Activated CD4-positive, alpha-beta memory T cell treated with anti-CD3 and anti-CD28 coated beads for 36 hours (primary cell): ENCODE data around the gene PPFIA4. TPM values are rescaled to one million over a fixed set of nuclear protein-coding genes. Genes with fewer than 3 reads are reported as not detected.
A peak's percentile ranks its signal among the peaks of the same experiment; 100 is the strongest.
"Not testable (repeated sequence)": the region's sequence is repeated elsewhere in the genome, so short reads cannot be mapped to it uniquely, and the experiment has no call there.

ENCODE experiments used
- CTCF ChIA-PET: fragments of 350-600 bp; sonication (Branson Sonifier 250); formaldehyde crosslinking; loops from one replicate; lab custom pipeline; 2021; ENCODE audit warnings: antibody characterized with exemption, inconsistent platforms; lab: Charles Lee
- POLR2A ChIA-PET: fragments of 350-600 bp; sonication (Branson Sonifier 250); formaldehyde crosslinking; loops from one replicate; lab custom pipeline; 2021; ENCODE audit warnings: antibody characterized with exemption; lab: Charles Lee
- DNase-seq: peaks from one replicate; pipeline ENCODE4 v3.0.0-alpha.2; 2020
- H3K27ac Mint-ChIP-seq: one replicate; pipeline ENCODE4 v1.8.0; 2021; ENCODE audit warnings: mixed read lengths
- H3K27me3 Mint-ChIP-seq: one replicate; pipeline ENCODE4 v1.8.0; 2021; ENCODE audit warnings: mixed read lengths
- H3K36me3 Mint-ChIP-seq: one replicate; pipeline ENCODE4 v1.8.0; 2021; ENCODE audit warnings: mixed read lengths
- H3K4me1 Mint-ChIP-seq: one replicate; pipeline ENCODE4 v1.8.0; 2021; ENCODE audit warnings: low read depth, mixed read lengths
- H3K4me3 Mint-ChIP-seq: one replicate; pipeline ENCODE4 v1.8.0; 2021; ENCODE audit warnings: mild to moderate bottlenecking, mixed read lengths
- H3K9me3 Mint-ChIP-seq: one replicate; pipeline ENCODE4 v1.8.0; 2021; ENCODE audit warnings: mixed read lengths
- intact Hi-C: fragments of 100-400 bp; cut with micrococcal nuclease; formaldehyde crosslinking; loops from one replicate; pipeline ENCODE4 v1.15.1; 2023
- total RNA-seq, 2 experiments: library from RNA; stranded (reverse); gene quantifications; one replicate each; pipeline ENCODE4 v1.2.3, GENCODE V29; 2021

The PPFIA4 gene
- total RNA-seq, 2 experiments from 2014 or later, result 16.7 to 21.4 TPM

DNA sequence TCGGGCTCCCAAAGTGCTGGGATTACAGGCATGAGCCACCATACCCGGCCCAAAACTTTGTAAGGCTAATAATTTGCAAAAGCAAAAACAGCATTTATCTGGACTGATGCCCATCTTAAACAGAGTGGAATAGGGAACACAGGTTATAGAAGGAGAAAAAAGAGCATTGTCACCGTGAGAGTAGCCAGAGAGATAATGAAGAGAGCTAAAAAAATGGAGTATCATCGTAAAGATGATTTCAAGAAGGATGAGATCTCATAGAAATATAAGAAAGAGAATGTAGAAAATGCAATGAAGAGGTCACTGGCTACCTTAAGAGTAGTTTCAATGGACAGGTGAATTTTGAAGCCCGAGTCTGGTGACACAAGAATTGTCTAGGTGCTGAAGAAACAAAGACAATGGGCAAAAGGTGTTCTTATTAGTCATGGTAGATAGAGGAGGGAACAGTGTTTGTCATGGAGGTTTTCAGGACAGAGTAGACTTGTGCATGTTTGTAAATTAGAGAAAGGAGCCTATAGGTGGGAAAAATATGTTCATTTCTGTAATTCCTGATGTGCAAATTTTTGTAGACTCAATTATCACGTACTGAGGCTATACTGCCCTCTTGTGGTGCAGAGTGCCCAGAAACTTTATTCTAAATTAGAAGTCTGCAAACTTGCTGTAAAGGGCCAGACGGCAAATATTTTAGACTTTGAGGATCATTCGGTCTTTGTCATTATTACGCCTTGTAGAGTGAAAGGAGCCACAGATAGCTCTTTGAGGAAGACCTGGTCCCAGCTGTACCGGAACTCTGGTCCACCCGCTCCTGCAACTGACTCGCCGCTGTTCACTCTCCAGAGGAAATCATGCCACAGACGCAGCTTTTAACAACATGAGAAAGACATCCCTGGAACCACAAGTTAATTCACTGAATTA is 27.2 kb upstream of the PPFIA4 start:
- no peak overlapping the region for H3K27ac Mint-ChIP-seq
- intact Hi-C loops, result loop anchor here (2.0 kb wide), 5 partner anchors 30 to 248 kb away; partner anchors contain the start of genes KLHL12, PCAT6 and RABIF
- peak; percentile 63 for DNase-seq
- peaks cover 10% of the 10 kb centered on the region for H3K4me1 Mint-ChIP-seq
- CTCF ChIA-PET, result interaction anchor here (0.6 to 2.9 kb wide), 27 partner anchors 8 to 641 kb away, joined by 3 to 24 read pairs (median 4); partner anchors contain the start of genes KLHL12, RABIF and TMEM183A
- no peaks in the 10 kb centered on the region for H3K9me3 Mint-ChIP-seq
- peak overlapping the region; percentile 33 for H3K4me3 Mint-ChIP-seq
- no peaks in the 10 kb centered on the region for H3K36me3 Mint-ChIP-seq
- peaks cover 22% of the 10 kb centered on the region for H3K27me3 Mint-ChIP-seq
- POLR2A ChIA-PET, result interaction anchor here (0.7 kb wide), 1 partner anchor 160 kb away, joined by 4 read pairs; no protein-coding TSS in a partner anchor

GRCh38 chr1:203000217-203000944 is 25.9 kb upstream of the PPFIA4 start:
- Mint-ChIP-seq H3K36me3 (no peaks in the 10 kb centered on the region), H3K27me3 (peaks cover 15% of the 10 kb centered on the region), H3K4me1 (peaks cover 10% of the 10 kb centered on the region), H3K27ac (no peak overlapping the region), H3K9me3 (no peaks in the 10 kb centered on the region), H3K4me3 (no peak overlapping the region)
- ChIA-PET CTCF (interaction anchor here (0.8 to 2.9 kb wide), 11 partner anchors 9 to 249 kb away, joined by 3 to 13 read pairs (median 5); partner anchors contain the start of gene KLHL12), POLR2A (no interaction called here)
- intact Hi-C loops, result loop anchor here (10.0 kb wide), 1 partner anchor 1494 kb away; the partner anchor contains the start of gene PIK3C2B
- no peak for DNase-seq

- DNase-seq, result no peak
- Mint-ChIP-seq H3K27ac (no peak overlapping the region), H3K9me3 (no peaks in the 10 kb centered on the region), H3K27me3 (peaks cover 7% of the 10 kb centered on the region), H3K36me3 (peaks cover 2% of the 10 kb centered on the region), H3K4me3 (no peak overlapping the region), H3K4me1 (peaks cover 16% of the 10 kb centered on the region)
- CTCF ChIA-PET, result no interaction called here
- POLR2A ChIA-PET, result no interaction called here
- intact Hi-C loops, result loop anchor here (10.0 kb wide), 1 partner anchor 1493 kb away; the partner anchor contains the start of gene PIK3C2B
Observed at GRCh38 chr1:203001986-203002385, 24.3 kb upstream of the PPFIA4 start.

- intact Hi-C loops, result loop anchor here (10.0 kb wide), 1 partner anchor 1492 kb away; the partner anchor contains the start of gene PIK3C2B
- ChIA-PET CTCF (no interaction called here), POLR2A (no interaction called here)
- no peak for DNase-seq
- peaks cover 4% of the 10 kb centered on the region for H3K36me3 Mint-ChIP-seq
- H3K4me3 Mint-ChIP-seq, result no peak overlapping the region
- peaks cover 3% of the 10 kb centered on the region for H3K27me3 Mint-ChIP-seq
- peaks cover 16% of the 10 kb centered on the region for H3K4me1 Mint-ChIP-seq
- H3K27ac Mint-ChIP-seq, result no peak overlapping the region
- no peaks in the 10 kb centered on the region for H3K9me3 Mint-ChIP-seq
Observed at GRCh38 chr1:203002951-203003350, 23.3 kb upstream of the PPFIA4 start.

GRCh38 chr1:203005395-203006142 is 20.7 kb upstream of the PPFIA4 start:
- DNase-seq, H3K27me3 Mint-ChIP-seq, H3K9me3 Mint-ChIP-seq: not testable (repeated sequence)
- intact Hi-C loops, result loop anchor here (2.0 to 10.0 kb wide), 2 partner anchors 199 to 1489 kb away; partner anchors contain the start of gene PIK3C2B
- ChIA-PET POLR2A (interaction anchor here (1.0 to 1.2 kb wide), 2 partner anchors 10 to 316 kb away, joined by 3 read pairs; no protein-coding TSS in a partner anchor), CTCF (interaction anchor here (0.6 to 1.6 kb wide), 7 partner anchors 27 to 337 kb away, joined by 3 to 8 read pairs (median 3); partner anchors contain the start of gene KLHL12)
- H3K4me3 Mint-ChIP-seq, result peak overlapping the region; percentile 80
- peak overlapping the region; percentile 96 for H3K27ac Mint-ChIP-seq
- H3K36me3 Mint-ChIP-seq, result peaks cover 13% of the 10 kb centered on the region
- H3K4me1 Mint-ChIP-seq, result peaks cover 20% of the 10 kb centered on the region

GRCh38 chr1:203006948-203007871 is 19.1 kb upstream of the PPFIA4 start, which contains the start of gene TMEM183A:
TSS of gene TMEM183A (plus strand) at chr1:203007374. CDS start at chr1:203007466, 92 bp downstream.
- ChIA-PET CTCF (interaction anchor here (1.0 to 5.1 kb wide), 8 partner anchors 8 to 262 kb away, joined by 3 to 24 read pairs (median 5); partner anchors contain the start of gene KLHL12), POLR2A (interaction anchor here (0.6 to 2.4 kb wide), 13 partner anchors 8 to 665 kb away, joined by 3 to 12 read pairs (median 4); partner anchors contain the start of genes KLHL12, PCAT6, PPFIA4 and RABIF)
- Mint-ChIP-seq H3K27ac (peak within 1 kb of the TSS; percentile 96), H3K4me3 (peak within 1 kb of the TSS; percentile 80), H3K36me3 (peaks cover 18% of the 10 kb centered on the region), H3K9me3 (no peaks in the 10 kb centered on the region), H3K4me1 (peaks cover 24% of the 10 kb centered on the region), H3K27me3 (no peaks in the 10 kb centered on the region)
- peak; percentile 97 for DNase-seq
- intact Hi-C loops, result loop anchor here (1.0 to 10.0 kb wide), 5 partner anchors 19 to 1488 kb away; partner anchors contain the start of genes PIK3C2B, PPFIA4 and RABIF

DNA sequence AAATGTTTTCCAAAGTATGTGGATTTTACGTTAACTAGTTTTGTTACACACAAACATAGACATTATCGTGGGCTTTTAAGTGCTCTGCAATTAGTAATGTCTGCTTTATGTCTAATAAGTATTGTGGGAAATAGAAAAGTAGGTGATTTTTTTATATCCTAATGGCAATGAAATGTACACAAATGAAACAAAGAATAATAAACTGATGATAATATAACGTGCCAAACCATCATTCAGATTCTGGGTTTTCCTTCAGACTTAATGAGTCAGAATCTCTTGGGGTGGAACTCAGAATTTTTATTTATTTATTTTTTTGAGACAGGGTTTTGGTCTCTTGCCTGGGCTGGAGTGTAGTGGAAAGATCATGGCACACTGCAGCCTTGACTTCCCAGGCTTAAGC is 17.1 kb upstream of the PPFIA4 start:
- no peak for DNase-seq
- H3K4me3 Mint-ChIP-seq, result no peak overlapping the region
- H3K4me1 Mint-ChIP-seq, result peaks cover 30% of the 10 kb centered on the region
- H3K27me3 Mint-ChIP-seq, result no peaks in the 10 kb centered on the region
- no peak overlapping the region for H3K27ac Mint-ChIP-seq
- intact Hi-C loops, result loop anchor here (10.0 kb wide), 1 partner anchor 1486 kb away; the partner anchor contains the start of gene PIK3C2B
- H3K9me3 Mint-ChIP-seq, result no peaks in the 10 kb centered on the region
- CTCF ChIA-PET, result interaction anchor here (0.8 to 5.1 kb wide), 2 partner anchors 10 to 13 kb away, joined by 5 to 24 read pairs; no protein-coding TSS in a partner anchor
- peaks cover 25% of the 10 kb centered on the region for H3K36me3 Mint-ChIP-seq
- POLR2A ChIA-PET, result no interaction called here

DNA sequence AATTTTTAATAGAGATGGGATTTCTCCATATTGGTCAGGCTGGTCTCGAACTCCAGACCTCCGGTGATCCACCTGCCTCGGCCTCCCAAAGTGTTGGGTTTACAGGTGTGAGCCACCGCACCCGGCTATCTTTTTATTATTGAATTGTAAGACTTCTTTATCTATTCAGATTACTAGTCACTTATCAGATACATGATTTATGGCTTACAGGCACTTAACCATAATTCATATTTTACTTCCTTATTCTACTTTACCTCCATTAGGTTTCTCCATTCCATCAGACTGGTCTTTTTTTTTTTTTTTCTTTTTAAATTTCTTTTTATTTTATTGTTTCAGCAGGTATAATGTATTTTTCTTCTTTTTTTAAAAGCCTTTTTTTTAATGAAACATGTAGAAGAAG is 14.7 kb upstream of the PPFIA4 start:
- H3K4me3 Mint-ChIP-seq, result no peak overlapping the region
- H3K4me1 Mint-ChIP-seq, result peaks cover 24% of the 10 kb centered on the region
- CTCF ChIA-PET, result no interaction called here
- no peak for DNase-seq
- peaks cover 34% of the 10 kb centered on the region for H3K36me3 Mint-ChIP-seq
- POLR2A ChIA-PET, result no interaction called here
- intact Hi-C loops, result no loop called here
- no peaks in the 10 kb centered on the region for H3K27me3 Mint-ChIP-seq
- H3K27ac Mint-ChIP-seq, result no peak overlapping the region
- no peaks in the 10 kb centered on the region for H3K9me3 Mint-ChIP-seq

DNA sequence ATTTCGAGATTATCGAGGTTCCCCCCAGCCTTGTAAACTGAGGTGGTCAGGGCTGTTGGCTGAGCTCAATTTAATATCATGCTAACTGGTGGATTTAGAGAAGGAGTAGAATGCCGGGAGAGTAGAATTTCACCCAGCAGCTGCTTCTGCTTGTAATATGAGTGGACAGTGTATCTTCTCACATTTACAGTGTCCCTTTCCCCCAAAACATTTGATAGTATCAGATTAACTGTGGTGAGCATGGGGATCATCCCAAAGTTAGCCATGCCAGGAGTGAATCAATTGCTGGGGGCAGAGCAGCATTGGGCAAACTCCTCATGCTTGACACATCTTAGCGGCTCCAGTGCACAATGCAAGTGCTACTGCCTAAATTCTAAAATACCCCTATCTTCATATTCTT is 9.2 kb upstream of the PPFIA4 start:
- Mint-ChIP-seq H3K27me3 (no peaks in the 10 kb centered on the region), H3K36me3 (peaks cover 48% of the 10 kb centered on the region), H3K4me1 (peaks cover 6% of the 10 kb centered on the region), H3K9me3 (no peaks in the 10 kb centered on the region), H3K4me3 (no peak overlapping the region), H3K27ac (no peak overlapping the region)
- ChIA-PET CTCF (no interaction called here), POLR2A (no interaction called here)
- intact Hi-C loops, result no loop called here
- no peak for DNase-seq

- Mint-ChIP-seq H3K27ac (no peak overlapping the region), H3K9me3 (no peaks in the 10 kb centered on the region)
- CTCF ChIA-PET, result interaction anchor here (1.4 kb wide), 1 partner anchor 22 kb away, joined by 4 read pairs; no protein-coding TSS in a partner anchor
Observed at GRCh38 chr1:203017692-203018091, 8.6 kb upstream of the PPFIA4 start.

More at GRCh38 chr1:203017692-203018091, 8.6 kb upstream of the PPFIA4 start:
- Mint-ChIP-seq H3K4me1 (peaks cover 6% of the 10 kb centered on the region), H3K4me3 (no peak overlapping the region), H3K27me3 (no peaks in the 10 kb centered on the region), H3K36me3 (peaks cover 48% of the 10 kb centered on the region)
- intact Hi-C loops, result no loop called here
- DNase-seq, result no peak
- POLR2A ChIA-PET, result no interaction called here
